Left colon (tissue), 2 donors: Measurements from ENCODE around the gene SYK. TPM values are rescaled to one million over a fixed set of nuclear protein-coding genes. Genes with fewer than 3 reads are reported as not detected.
"Not testable (repeated sequence)": the region's sequence is repeated elsewhere in the genome, so short reads cannot be mapped to it uniquely, and the experiment has no call there.

Experiments
- ATAC-seq: fragments of 200-7000 bp; cut with Tn5 transposase; one replicate; pipeline ENCODE4 v1.9.1; 2020; ENCODE audit warnings: mild to moderate bottlenecking, moderate library complexity
- DNase-seq, 2 donors: peaks; one replicate each; pipeline ENCODE4 v3.0.0-alpha.2; 2020
- intact Hi-C, 2 donors: fragments of 100-400 bp; cut with DNase I in 1 of 2; cut with micrococcal nuclease in 1 of 2; formaldehyde crosslinking; loops; one replicate each; pipeline versions ENCODE4 v1.11.2 to v1.14.0; 2022; cut with DNase I, micrococcal nuclease
- total RNA-seq, 2 donors: library from RNA; stranded (reverse); fragmentation: NEBNext Ultra II Directional; extraction: Animal tissue kit (Norgen Biotek cat#: 25700); gene quantifications; one replicate each; pipeline ENCODE4 v1.2.1, GENCODE V29; 2021
- donor health status: DM: no; HTN: no; CAD: no.
- donor health status: DM: yes; HTN: yes; CAD: no.

Gene SYK
- total RNA-seq, 2 donors from 2014 or later, result 45.1 to 59.7 TPM

- ATAC-seq (no peak), DNase-seq (no peak)
- intact Hi-C loops, result no loop called here
Measured at GRCh38 chr9:90864779-90865178, 63.2 kb downstream of the SYK start.

GRCh38 chr9:90867101-90867500 is 65.5 kb downstream of the SYK start:
- no peak for ATAC-seq
- no peak for DNase-seq
- intact Hi-C loops, result no loop called here

- no peak for ATAC-seq
- intact Hi-C loops, result no loop called here
- DNase-seq, result no peak
Measured at GRCh38 chr9:90868555-90868954, 66.9 kb downstream of the SYK start.

GRCh38 chr9:90869361-90869760 is 67.7 kb downstream of the SYK start:
- DNase-seq (no peak), ATAC-seq (no peak)
- intact Hi-C loops, result no loop called here

GRCh38 chr9:90870621-90871326 is 69.2 kb downstream of the SYK start:
- DNase-seq, result peak in 1 of 2 donors; percentile 34
- intact Hi-C loops, result loop anchor here in 1 of 2 donors (10.0 kb wide), 3 partner anchors 636 to 1286 kb away; no protein-coding TSS in a partner anchor
- peak; percentile 59 for ATAC-seq

GRCh38 chr9:90871327-90871935 is 69.8 kb downstream of the SYK start:
- ATAC-seq (no peak), DNase-seq (no peak)
- intact Hi-C loops, result loop anchor here in 1 of 2 donors (10.0 kb wide), 3 partner anchors 637 to 1287 kb away; no protein-coding TSS in a partner anchor

GRCh38 chr9:90872835-90873294 is 71.2 kb downstream of the SYK start:
- DNase-seq, result no peak
- intact Hi-C loops, result loop anchor here in 1 of 2 donors (10.0 kb wide), 3 partner anchors 638 to 1288 kb away; no protein-coding TSS in a partner anchor
- ATAC-seq, result no peak

GRCh38 chr9:90873422-90873821 is 71.8 kb downstream of the SYK start:
- no peak for ATAC-seq
- no peak for DNase-seq
- intact Hi-C loops, result loop anchor here in 1 of 2 donors (10.0 kb wide), 3 partner anchors 639 to 1289 kb away; no protein-coding TSS in a partner anchor

DNA sequence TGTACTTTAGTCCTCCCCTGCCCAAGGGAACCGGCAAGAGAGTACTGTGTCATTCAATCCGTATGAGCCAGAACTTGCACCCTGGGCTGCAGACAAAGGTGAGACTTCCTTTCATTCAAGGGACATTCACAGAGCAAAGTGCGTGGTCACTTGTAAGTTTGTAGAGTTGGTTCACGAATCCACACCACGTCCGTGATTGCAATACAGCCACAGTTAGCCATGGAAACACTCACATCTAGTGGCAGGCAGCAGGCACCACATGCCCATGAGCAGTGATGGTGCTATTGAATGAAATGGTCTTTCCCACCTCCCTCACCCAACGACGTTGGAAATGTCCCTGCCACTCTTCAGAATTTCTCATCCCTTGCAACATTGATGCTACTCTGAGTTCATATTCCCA is 72.6 kb downstream of the SYK start:
- DNase-seq (no peak), ATAC-seq (no peak)
- intact Hi-C loops, result loop anchor here in 1 of 2 donors (10.0 kb wide), 3 partner anchors 639 to 1289 kb away; no protein-coding TSS in a partner anchor

DNA sequence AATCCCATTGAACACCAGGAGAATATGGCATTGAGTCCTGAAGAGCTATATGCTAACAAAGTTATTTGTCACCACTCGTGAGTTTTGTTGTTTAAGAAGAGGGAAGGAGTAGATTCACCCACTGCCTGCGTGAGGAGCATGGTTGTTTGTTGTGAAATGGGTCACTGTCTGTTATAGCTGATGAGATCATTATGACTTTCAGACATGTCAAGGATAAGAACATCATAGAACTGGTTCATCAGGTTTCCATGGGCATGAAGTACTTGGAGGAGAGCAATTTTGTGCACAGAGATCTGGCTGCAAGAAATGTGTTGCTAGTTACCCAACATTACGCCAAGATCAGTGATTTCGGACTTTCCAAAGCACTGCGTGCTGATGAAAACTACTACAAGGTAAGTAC is 76.9 kb downstream of the SYK start:
- intact Hi-C loops, result loop anchor here in 1 of 2 donors (10.0 kb wide), 3 partner anchors 644 to 1294 kb away; no protein-coding TSS in a partner anchor

GRCh38 chr9:90880066-90880465 is 78.4 kb downstream of the SYK start:
- ATAC-seq, result no peak
- DNase-seq, result no peak
- intact Hi-C loops, result no loop called here

More for the DNA sequence above, 76.9 kb downstream of the SYK start:
- no peak for ATAC-seq
- no peak for DNase-seq

- intact Hi-C loops, result no loop called here
- no peak for ATAC-seq
- no peak for DNase-seq
Measured at GRCh38 chr9:90880669-90881068, 79.0 kb downstream of the SYK start.

GRCh38 chr9:90881648-90882047 is 80.0 kb downstream of the SYK start:
- DNase-seq (no peak), ATAC-seq (no peak)
- intact Hi-C loops, result no loop called here

DNA sequence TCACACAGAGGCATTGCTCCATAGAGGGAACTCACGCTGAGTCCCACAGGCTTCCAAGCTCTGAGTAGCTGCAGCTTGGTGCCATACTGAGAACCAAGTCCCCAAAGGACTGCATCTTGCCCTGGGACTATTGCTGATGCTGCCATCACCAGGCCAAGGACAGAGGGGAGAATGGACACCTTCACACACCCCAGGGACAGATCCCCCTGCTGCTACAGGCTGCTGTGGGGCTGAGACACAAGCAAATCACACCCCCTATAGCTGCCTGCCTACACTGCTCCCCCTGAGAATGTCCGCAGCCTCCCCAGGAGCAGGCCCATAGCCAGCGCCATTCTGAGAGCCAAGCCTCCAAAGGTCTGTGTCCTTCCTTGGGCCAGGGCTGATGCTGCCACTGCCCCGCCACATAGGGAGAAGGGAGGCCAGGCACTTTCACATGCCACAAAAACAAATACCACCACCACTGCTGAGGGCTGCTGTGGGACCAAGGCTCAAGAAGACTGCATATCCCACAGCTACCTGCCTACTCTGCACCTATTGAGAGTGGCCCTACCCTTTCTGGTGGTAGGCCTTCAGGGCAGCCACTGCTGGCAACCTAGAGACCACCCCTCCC is 81.5 kb downstream of the SYK start:
- intact Hi-C loops, result no loop called here

DNA sequence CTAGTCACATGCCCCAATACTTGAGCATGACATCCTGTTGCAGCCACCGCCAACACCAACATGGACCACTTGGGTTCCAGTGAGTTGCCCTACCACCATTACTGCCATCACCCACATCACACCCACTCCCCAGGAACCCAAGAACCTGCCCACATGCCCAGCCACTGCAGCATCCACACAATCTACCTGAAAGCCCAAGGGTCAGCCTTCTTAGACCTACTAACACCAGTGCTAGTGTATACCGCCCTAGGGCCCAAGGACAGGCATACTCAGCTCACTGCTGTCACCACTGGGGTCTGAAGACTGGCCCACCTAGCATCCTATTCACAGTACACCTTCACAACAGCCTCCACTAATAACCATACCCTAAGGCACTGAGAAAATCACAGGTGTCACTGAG is 82.0 kb downstream of the SYK start:
- ATAC-seq (no peak), DNase-seq (no peak)
- intact Hi-C loops, result no loop called here

More for the DNA sequence above, 81.5 kb downstream of the SYK start:
- DNase-seq (no peak), ATAC-seq (no peak)

DNA sequence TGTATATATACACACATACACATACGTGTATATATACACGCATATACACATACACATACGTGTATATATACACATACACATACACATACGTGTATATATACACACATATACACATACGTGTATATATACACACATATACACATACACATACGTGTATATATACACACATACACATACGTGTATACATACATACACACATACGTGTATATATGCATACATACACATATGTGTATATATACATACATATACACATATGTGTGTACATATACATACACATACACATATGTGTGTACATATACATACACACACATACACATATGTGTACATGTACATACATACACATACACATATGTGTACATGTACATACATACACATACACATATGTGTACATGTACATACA is 82.6 kb downstream of the SYK start:
- intact Hi-C loops, result no loop called here
- no peak for ATAC-seq
- no peak for DNase-seq

DNA sequence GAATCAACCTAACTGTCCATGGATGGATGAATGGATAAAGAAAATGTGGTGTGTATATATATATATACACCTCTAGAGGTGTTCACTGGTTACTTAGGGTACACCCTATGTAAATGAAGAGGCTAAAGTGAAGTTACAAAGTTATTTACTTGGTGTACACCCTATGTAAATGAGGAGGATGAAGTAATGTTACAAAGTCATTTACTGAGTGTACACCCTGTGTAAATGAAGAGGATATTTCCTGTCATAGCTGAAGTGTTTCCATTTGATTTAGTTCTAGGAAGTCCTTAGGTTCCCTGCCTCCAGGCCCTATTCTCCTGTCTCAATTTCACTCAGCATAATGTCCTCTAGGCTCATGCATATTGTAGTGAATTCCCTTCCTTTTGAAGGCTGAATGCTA is 85.2 kb downstream of the SYK start:
- DNase-seq, intact Hi-C loops, ATAC-seq: not testable (repeated sequence)

GRCh38 chr9:90888941-90889340 is 87.3 kb downstream of the SYK start:
- no peak for DNase-seq
- intact Hi-C loops, result no loop called here
- ATAC-seq, result no peak

- ATAC-seq (no peak), DNase-seq (no peak)
- intact Hi-C loops, result no loop called here
Measured at GRCh38 chr9:90890146-90890810, 88.7 kb downstream of the SYK start.
